GM12878 (cell line): ENCODE results near the gene FAM193A.

Experiments used
- CHD4 ChIP-seq: fragments of 200-600 bp; sonication (generic); IDR thresholded peaks from 2 replicates; pipeline ENCODE4 v1.6.1; 2016; ENCODE audit warnings: mild to moderate bottlenecking
- KAT2A ChIP-seq: conservative IDR thresholded peaks from 2 replicates; pipeline ENCODE4 v1.6.1; 2011; ENCODE audit warnings: low read depth, low read length; ENCODE audit not compliant: control insufficient read depth
- NFYB ChIP-seq: IDR thresholded peaks from 2 replicates; pipeline ENCODE4 v1.6.1; 2011; ENCODE audit warnings: low read depth, mild to moderate bottlenecking, low read length, improper control_type of control experiment, moderate library complexity; ENCODE audit not compliant: insufficient read depth
- RAD21 ChIP-seq: IDR thresholded peaks from 2 replicates; pipeline ENCODE4 v1.6.1; 2011; ENCODE audit warnings: mild to moderate bottlenecking, low read depth, low read length, moderate library complexity; ENCODE audit not compliant: insufficient read depth
- SMC3 ChIP-seq: IDR thresholded peaks from 2 replicates; pipeline ENCODE4 v1.6.1; 2011; ENCODE audit warnings: low read length, improper control_type of control experiment, borderline replicate concordance
- SUZ12 ChIP-seq: fragments of 200-600 bp; sonication (generic); IDR thresholded peaks from one replicate; pipeline ENCODE4 v1.6.1; 2018; ENCODE audit warnings: antibody characterized with exemption, mild to moderate bottlenecking; ENCODE audit not compliant: unreplicated experiment
- TBL1XR1 ChIP-seq: IDR thresholded peaks from 2 replicates; pipeline ENCODE4 v1.6.1; 2012; ENCODE audit warnings: low read depth, low read length, improper control_type of control experiment
- YBX1 ChIP-seq: fragments of 450-650 bp; IDR thresholded peaks from 2 replicates; pipeline ENCODE4 v1.6.1; 2016; ENCODE audit warnings: antibody characterized with exemption
- TF ChIP-seq, protein P1 (sequence below): IDR thresholded peaks from 2 replicates; pipeline ENCODE4 v1.6.1; 2012; ENCODE audit warnings: mild to moderate bottlenecking, low read depth, low read length
- TF ChIP-seq, protein P2 (sequence below), 3 experiments: IDR thresholded peaks in 2 of 3; conservative IDR thresholded peaks in 1 of 3; 2 replicates each; pipeline ENCODE4 v1.5.1; 2011; ENCODE audit warnings: low read depth in 3 of 3, low read length in 3 of 3, mild to moderate bottlenecking in 3 of 3, control low read depth in 2 of 3, moderate library complexity in 2 of 3, inconsistent platforms in 1 of 3, mixed read lengths in 1 of 3; ENCODE audit not compliant: control insufficient read depth in 2 of 3, insufficient read depth in 1 of 3; ENCODE audit errors: extremely low read depth in 1 of 3
- TF ChIP-seq, protein P3 (sequence below): fragments of 450-650 bp; IDR thresholded peaks from 2 replicates; pipeline ENCODE4 v1.6.1; 2016; ENCODE audit warnings: mild to moderate bottlenecking, moderate library complexity, borderline replicate concordance
- TF ChIP-seq, protein P4 (sequence below): fragments of 450-650 bp; IDR thresholded peaks from 2 replicates; pipeline ENCODE4 v1.6.1; 2014; ENCODE audit warnings: mild to moderate bottlenecking

DNA sequence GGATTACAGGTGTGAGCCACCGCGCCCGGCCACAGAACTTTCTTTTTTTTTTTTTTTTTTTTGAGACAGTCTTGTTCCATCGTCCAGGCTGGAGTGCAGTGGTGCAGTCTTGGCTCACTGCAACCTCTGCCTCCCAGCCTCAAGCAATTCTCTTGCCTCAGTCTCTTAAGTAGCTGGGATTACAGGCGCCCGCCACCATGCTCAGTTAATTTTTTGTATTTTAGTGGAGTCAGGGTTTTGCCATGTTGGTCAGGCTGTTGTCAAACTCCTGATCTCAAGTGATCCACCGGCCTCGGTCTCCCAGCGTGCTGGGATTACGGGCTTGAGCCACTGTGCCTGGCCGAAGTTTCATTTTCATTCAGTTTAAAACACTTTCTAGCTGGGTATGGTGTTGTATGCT lies 16.4 kb downstream of the FAM193A start:
- TF ChIP-seq SUZ12 (no peak), KAT2A (no peak), RAD21 (no peak), SMC3 (no peak), TBL1XR1 (no peak), NFYB (no peak), YBX1 (no peak), CHD4 (no peak)
- TF ChIP-seq, protein P1, sequence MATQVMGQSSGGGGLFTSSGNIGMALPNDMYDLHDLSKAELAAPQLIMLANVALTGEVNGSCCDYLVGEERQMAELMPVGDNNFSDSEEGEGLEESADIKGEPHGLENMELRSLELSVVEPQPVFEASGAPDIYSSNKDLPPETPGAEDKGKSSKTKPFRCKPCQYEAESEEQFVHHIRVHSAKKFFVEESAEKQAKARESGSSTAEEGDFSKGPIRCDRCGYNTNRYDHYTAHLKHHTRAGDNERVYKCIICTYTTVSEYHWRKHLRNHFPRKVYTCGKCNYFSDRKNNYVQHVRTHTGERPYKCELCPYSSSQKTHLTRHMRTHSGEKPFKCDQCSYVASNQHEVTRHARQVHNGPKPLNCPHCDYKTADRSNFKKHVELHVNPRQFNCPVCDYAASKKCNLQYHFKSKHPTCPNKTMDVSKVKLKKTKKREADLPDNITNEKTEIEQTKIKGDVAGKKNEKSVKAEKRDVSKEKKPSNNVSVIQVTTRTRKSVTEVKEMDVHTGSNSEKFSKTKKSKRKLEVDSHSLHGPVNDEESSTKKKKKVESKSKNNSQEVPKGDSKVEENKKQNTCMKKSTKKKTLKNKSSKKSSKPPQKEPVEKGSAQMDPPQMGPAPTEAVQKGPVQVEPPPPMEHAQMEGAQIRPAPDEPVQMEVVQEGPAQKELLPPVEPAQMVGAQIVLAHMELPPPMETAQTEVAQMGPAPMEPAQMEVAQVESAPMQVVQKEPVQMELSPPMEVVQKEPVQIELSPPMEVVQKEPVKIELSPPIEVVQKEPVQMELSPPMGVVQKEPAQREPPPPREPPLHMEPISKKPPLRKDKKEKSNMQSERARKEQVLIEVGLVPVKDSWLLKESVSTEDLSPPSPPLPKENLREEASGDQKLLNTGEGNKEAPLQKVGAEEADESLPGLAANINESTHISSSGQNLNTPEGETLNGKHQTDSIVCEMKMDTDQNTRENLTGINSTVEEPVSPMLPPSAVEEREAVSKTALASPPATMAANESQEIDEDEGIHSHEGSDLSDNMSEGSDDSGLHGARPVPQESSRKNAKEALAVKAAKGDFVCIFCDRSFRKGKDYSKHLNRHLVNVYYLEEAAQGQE: no peak
- TF ChIP-seq, protein P2, sequence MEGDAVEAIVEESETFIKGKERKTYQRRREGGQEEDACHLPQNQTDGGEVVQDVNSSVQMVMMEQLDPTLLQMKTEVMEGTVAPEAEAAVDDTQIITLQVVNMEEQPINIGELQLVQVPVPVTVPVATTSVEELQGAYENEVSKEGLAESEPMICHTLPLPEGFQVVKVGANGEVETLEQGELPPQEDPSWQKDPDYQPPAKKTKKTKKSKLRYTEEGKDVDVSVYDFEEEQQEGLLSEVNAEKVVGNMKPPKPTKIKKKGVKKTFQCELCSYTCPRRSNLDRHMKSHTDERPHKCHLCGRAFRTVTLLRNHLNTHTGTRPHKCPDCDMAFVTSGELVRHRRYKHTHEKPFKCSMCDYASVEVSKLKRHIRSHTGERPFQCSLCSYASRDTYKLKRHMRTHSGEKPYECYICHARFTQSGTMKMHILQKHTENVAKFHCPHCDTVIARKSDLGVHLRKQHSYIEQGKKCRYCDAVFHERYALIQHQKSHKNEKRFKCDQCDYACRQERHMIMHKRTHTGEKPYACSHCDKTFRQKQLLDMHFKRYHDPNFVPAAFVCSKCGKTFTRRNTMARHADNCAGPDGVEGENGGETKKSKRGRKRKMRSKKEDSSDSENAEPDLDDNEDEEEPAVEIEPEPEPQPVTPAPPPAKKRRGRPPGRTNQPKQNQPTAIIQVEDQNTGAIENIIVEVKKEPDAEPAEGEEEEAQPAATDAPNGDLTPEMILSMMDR (IDR thresholded peaks at IDR 0.05 in 2 of 3, conservative IDR thresholded peaks at IDR 0.05 in 1 of 3; ENCODE audit: control insufficient read depth in 2 of 3, extremely low read depth in 1 of 3, insufficient read depth in 1 of 3, low read depth in 3 of 3, low read length in 3 of 3): no peak
- TF ChIP-seq, protein P3, sequence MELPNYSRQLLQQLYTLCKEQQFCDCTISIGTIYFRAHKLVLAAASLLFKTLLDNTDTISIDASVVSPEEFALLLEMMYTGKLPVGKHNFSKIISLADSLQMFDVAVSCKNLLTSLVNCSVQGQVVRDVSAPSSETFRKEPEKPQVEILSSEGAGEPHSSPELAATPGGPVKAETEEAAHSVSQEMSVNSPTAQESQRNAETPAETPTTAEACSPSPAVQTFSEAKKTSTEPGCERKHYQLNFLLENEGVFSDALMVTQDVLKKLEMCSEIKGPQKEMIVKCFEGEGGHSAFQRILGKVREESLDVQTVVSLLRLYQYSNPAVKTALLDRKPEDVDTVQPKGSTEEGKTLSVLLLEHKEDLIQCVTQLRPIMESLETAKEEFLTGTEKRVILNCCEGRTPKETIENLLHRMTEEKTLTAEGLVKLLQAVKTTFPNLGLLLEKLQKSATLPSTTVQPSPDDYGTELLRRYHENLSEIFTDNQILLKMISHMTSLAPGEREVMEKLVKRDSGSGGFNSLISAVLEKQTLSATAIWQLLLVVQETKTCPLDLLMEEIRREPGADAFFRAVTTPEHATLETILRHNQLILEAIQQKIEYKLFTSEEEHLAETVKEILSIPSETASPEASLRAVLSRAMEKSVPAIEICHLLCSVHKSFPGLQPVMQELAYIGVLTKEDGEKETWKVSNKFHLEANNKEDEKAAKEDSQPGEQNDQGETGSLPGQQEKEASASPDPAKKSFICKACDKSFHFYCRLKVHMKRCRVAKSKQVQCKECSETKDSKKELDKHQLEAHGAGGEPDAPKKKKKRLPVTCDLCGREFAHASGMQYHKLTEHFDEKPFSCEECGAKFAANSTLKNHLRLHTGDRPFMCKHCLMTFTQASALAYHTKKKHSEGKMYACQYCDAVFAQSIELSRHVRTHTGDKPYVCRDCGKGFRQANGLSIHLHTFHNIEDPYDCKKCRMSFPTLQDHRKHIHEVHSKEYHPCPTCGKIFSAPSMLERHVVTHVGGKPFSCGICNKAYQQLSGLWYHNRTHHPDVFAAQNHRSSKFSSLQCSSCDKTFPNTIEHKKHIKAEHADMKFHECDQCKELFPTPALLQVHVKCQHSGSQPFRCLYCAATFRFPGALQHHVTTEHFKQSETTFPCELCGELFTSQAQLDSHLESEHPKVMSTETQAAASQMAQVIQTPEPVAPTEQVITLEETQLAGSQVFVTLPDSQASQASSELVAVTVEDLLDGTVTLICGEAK: no peak
- TF ChIP-seq, protein P4, sequence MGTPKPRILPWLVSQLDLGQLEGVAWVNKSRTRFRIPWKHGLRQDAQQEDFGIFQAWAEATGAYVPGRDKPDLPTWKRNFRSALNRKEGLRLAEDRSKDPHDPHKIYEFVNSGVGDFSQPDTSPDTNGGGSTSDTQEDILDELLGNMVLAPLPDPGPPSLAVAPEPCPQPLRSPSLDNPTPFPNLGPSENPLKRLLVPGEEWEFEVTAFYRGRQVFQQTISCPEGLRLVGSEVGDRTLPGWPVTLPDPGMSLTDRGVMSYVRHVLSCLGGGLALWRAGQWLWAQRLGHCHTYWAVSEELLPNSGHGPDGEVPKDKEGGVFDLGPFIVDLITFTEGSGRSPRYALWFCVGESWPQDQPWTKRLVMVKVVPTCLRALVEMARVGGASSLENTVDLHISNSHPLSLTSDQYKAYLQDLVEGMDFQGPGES: no peak
